Measurements from ENCODE around the gene DPT. TPM values are rescaled to one million over a fixed set of nuclear protein-coding genes. Genes with fewer than 3 reads are reported as not detected.

Gene DPT
- total RNA-seq, 1 donor from 2014 or later, result 13.0 TPM

GRCh38 chr1:168688644-168689326, 40.2 kb downstream of the DPT start:
- H3K36me3 Mint-ChIP-seq (ENCODE audit: low read depth), result no peaks in the 10 kb centered on the region
- no peak for DNase-seq (ENCODE audit: low spot score)
- H3K9me3 Mint-ChIP-seq (ENCODE audit: low read depth), result peaks cover 3% of the 10 kb centered on the region
- peaks cover 27% of the 10 kb centered on the region for H3K4me1 Mint-ChIP-seq (ENCODE audit: low read depth)
- H3K4me3 Mint-ChIP-seq (ENCODE audit: unreplicated experiment), result no peak overlapping the region
- no peak for TF ChIP-seq CTCF (IDR thresholded peaks at IDR 0.05)
- no peaks in the 10 kb centered on the region for H3K27me3 Mint-ChIP-seq (ENCODE audit: low read depth)
- no peak overlapping the region for H3K27ac Mint-ChIP-seq (ENCODE audit: unreplicated experiment)

- TF ChIP-seq CTCF (IDR thresholded peaks at IDR 0.05), result peak; percentile 36
- H3K27me3 Mint-ChIP-seq (ENCODE audit: low read depth), result no peaks in the 10 kb centered on the region
- no peaks in the 10 kb centered on the region for H3K36me3 Mint-ChIP-seq (ENCODE audit: low read depth)
- H3K4me1 Mint-ChIP-seq (ENCODE audit: low read depth), result peaks cover 27% of the 10 kb centered on the region
- peaks cover 5% of the 10 kb centered on the region for H3K9me3 Mint-ChIP-seq (ENCODE audit: low read depth)
- no peak overlapping the region for H3K27ac Mint-ChIP-seq (ENCODE audit: unreplicated experiment)
- DNase-seq (ENCODE audit: low spot score), result no peak
- no peak overlapping the region for H3K4me3 Mint-ChIP-seq (ENCODE audit: unreplicated experiment)
Measured at GRCh38 chr1:168687816-168688215, 41.2 kb downstream of the DPT start.

- Mint-ChIP-seq H3K36me3 (ENCODE audit: low read depth) (peaks cover 6% of the 10 kb centered on the region), H3K9me3 (ENCODE audit: low read depth) (peaks cover 14% of the 10 kb centered on the region), H3K27me3 (ENCODE audit: low read depth) (no peaks in the 10 kb centered on the region), H3K27ac (ENCODE audit: unreplicated experiment) (no peak overlapping the region), H3K4me1 (ENCODE audit: low read depth) (peaks cover 27% of the 10 kb centered on the region), H3K4me3 (ENCODE audit: unreplicated experiment) (no peak overlapping the region)
- no peak for TF ChIP-seq CTCF (IDR thresholded peaks at IDR 0.05)
- DNase-seq (ENCODE audit: low spot score), result no peak
Measured at GRCh38 chr1:168686666-168687065, 42.3 kb downstream of the DPT start.

GRCh38 chr1:168683871-168684270, 45.1 kb downstream of the DPT start:
- no peaks in the 10 kb centered on the region for H3K27me3 Mint-ChIP-seq (ENCODE audit: low read depth)
- no peak for DNase-seq (ENCODE audit: low spot score)
- TF ChIP-seq CTCF (IDR thresholded peaks at IDR 0.05), result no peak
- no peak overlapping the region for H3K27ac Mint-ChIP-seq (ENCODE audit: unreplicated experiment)
- peaks cover 20% of the 10 kb centered on the region for H3K9me3 Mint-ChIP-seq (ENCODE audit: low read depth)
- no peak overlapping the region for H3K4me3 Mint-ChIP-seq (ENCODE audit: unreplicated experiment)
- peaks cover 16% of the 10 kb centered on the region for H3K36me3 Mint-ChIP-seq (ENCODE audit: low read depth)
- H3K4me1 Mint-ChIP-seq (ENCODE audit: low read depth), result peaks cover 17% of the 10 kb centered on the region

GRCh38 chr1:168676861-168677260, 52.1 kb downstream of the DPT start:
- no peak for TF ChIP-seq CTCF (IDR thresholded peaks at IDR 0.05)
- Mint-ChIP-seq H3K4me1 (ENCODE audit: low read depth) (peaks cover 16% of the 10 kb centered on the region), H3K27ac (ENCODE audit: unreplicated experiment) (no peak overlapping the region), H3K4me3 (ENCODE audit: unreplicated experiment) (no peak overlapping the region), H3K27me3 (ENCODE audit: low read depth) (no peaks in the 10 kb centered on the region), H3K36me3 (ENCODE audit: low read depth) (peaks cover 12% of the 10 kb centered on the region), H3K9me3 (ENCODE audit: low read depth) (peaks cover 13% of the 10 kb centered on the region)
- no peak for DNase-seq (ENCODE audit: low spot score)

All from chondrocyte (in vitro differentiated cells).